ENCODE measurements around the gene VTI1A. TPM values are rescaled to one million over a fixed set of nuclear protein-coding genes. Genes with fewer than 3 reads are reported as not detected.

The VTI1A gene
- total and polyA plus RNA-seq, 2 of the 8 experiments (the other 6 are each of a cell fraction or from before 2014, with no cell fraction given): 6.0 to 20.0 TPM

DNA sequence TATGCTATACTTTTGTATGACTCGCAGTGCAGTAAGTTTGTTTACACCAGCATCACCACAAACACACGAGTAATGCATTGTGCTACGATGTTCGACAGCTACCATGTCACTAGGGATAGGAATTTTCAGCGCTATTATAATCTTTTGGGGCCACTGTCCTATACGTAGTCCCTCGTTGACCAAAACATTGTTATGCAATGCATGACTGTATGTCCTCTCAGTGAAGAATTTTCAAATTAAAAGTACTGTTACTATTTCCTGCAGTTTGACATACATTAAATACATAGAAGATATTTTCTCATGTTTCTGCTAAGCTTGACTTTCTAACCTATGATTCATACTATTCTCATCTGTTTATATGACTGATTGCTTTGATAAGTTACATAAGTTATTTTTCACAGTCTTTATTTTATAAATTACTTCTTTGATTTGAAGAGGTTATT, 203.6 kb downstream of the VTI1A start (continued):
- TF ChIP-seq CREB1 (IDR thresholded peaks at IDR 0.05): no peak
- no peak for TF ChIP-seq PHF8 (conservative IDR thresholded peaks at IDR 0.05; ENCODE audit: low read depth, low read length)
- no peak for TF ChIP-seq NANOG (IDR thresholded peaks at IDR 0.05; ENCODE audit: insufficient read depth, low read depth, low read length, poor library complexity, severe bottlenecking)
- no peak for TF ChIP-seq SIRT6 (IDR thresholded peaks at IDR 0.05; ENCODE audit: low read length)
- TF ChIP-seq BCL11A (IDR thresholded peaks at IDR 0.05; ENCODE audit: low read depth in 2 of 2, low read length in 2 of 2): no peak
- TF ChIP-seq SP1 (IDR thresholded peaks at IDR 0.05; ENCODE audit: low read depth, low read length): no peak
- TF ChIP-seq SRF (IDR thresholded peaks at IDR 0.05; ENCODE audit: low read depth, low read length): no peak
- TF ChIP-seq EP300 (IDR thresholded peaks at IDR 0.05; ENCODE audit: borderline replicate concordance in 1 of 2, low read depth in 2 of 2, low read length in 2 of 2): no peak
